HCT116 (cell line): ENCODE measurements around the gene MED23.

Experiments used
- ELF1 ChIP-seq: IDR thresholded peaks from 2 replicates; pipeline ENCODE4 v1.6.1; 2012; ENCODE audit warnings: low read depth, borderline replicate concordance
- EZH2 ChIP-seq: fragments of 200-600 bp; sonication (generic); IDR thresholded peaks from 2 replicates; pipeline ENCODE4 v1.6.1; 2017; ENCODE audit warnings: antibody characterized with exemption, mixed run types
- EZH2phosphoT487 ChIP-seq: fragments of 200-600 bp; IDR thresholded peaks from 2 replicates; pipeline ENCODE4 v1.6.1; 2018; ENCODE audit warnings: antibody characterized with exemption, borderline replicate concordance
- FOSL1 ChIP-seq: IDR thresholded peaks from 2 replicates; pipeline ENCODE4 v1.6.1; 2012; ENCODE audit warnings: low read depth
- JUND ChIP-seq: IDR thresholded peaks from 2 replicates; pipeline ENCODE4 v1.6.1; 2012
- YY1 ChIP-seq: IDR thresholded peaks from 2 replicates; pipeline ENCODE4 v1.6.1; 2011; ENCODE audit warnings: low read length, low read depth, moderate library complexity, mild to moderate bottlenecking; ENCODE audit not compliant: insufficient replicate concordance; ENCODE audit errors: extremely low read depth
- TF ChIP-seq, protein P1 (sequence below), 3 experiments: fragments of 200-600 bp in 1 of 3; sonication (generic) in 1 of 3; IDR thresholded peaks in 2 of 3; conservative IDR thresholded peaks in 1 of 3; 2 replicates each; pipeline ENCODE4 v1.5.1; 2012 to 2017; ENCODE audit warnings: low read depth in 2 of 3, low read length in 2 of 3, antibody characterized with exemption in 1 of 3, borderline replicate concordance in 1 of 3, control low read depth in 1 of 3, mild to moderate bottlenecking in 1 of 3, mixed read lengths in 1 of 3, mixed run types in 1 of 3, moderate library complexity in 1 of 3; ENCODE audit not compliant: insufficient read depth in 1 of 3

DNA sequence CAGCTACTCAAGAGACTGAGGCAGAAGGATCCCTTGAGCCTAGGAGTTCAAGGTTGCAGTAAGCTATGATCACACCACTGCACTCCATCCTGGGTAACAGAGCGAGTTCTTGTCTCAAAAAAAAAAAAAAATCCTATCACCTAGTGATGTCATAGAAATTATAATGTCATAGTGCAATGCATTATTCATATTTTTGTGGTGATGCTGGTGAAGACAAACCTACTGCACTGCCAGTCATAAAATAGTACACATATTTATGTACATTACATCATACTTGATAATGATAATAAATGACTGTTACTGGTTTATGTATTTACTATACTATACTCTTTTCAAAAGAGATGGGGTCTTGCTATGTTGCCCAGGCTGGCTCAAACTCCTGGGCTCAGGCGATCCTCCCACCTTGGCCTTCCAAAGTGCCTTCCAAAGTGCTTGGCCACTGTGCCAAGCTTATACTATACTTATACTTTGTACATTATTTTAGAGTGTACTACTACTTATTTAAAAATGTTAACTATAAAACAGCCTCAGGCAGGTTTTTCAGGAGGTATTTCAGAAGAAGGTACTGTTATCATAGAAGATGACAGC lies 35.6 kb upstream of the MED23 start:
- TF ChIP-seq, protein P1, sequence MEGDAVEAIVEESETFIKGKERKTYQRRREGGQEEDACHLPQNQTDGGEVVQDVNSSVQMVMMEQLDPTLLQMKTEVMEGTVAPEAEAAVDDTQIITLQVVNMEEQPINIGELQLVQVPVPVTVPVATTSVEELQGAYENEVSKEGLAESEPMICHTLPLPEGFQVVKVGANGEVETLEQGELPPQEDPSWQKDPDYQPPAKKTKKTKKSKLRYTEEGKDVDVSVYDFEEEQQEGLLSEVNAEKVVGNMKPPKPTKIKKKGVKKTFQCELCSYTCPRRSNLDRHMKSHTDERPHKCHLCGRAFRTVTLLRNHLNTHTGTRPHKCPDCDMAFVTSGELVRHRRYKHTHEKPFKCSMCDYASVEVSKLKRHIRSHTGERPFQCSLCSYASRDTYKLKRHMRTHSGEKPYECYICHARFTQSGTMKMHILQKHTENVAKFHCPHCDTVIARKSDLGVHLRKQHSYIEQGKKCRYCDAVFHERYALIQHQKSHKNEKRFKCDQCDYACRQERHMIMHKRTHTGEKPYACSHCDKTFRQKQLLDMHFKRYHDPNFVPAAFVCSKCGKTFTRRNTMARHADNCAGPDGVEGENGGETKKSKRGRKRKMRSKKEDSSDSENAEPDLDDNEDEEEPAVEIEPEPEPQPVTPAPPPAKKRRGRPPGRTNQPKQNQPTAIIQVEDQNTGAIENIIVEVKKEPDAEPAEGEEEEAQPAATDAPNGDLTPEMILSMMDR (IDR thresholded peaks at IDR 0.05 in 2 of 3, conservative IDR thresholded peaks at IDR 0.05 in 1 of 3; ENCODE audit: borderline replicate concordance in 1 of 3, insufficient read depth in 1 of 3, low read depth in 2 of 3, low read length in 2 of 3), result no peak
- TF ChIP-seq EZH2phosphoT487, result no peak
- TF ChIP-seq JUND, result no peak
- TF ChIP-seq YY1, result no peak
- no peak for TF ChIP-seq ELF1
- no peak for TF ChIP-seq FOSL1
- TF ChIP-seq EZH2, result no peak
